C4-2B (cell line): ENCODE measurements around the gene PARD3.
"Not testable (repeated sequence)": the region's sequence is repeated elsewhere in the genome, so short reads cannot be mapped to it uniquely, and the experiment has no call there.

ENCODE experiments used
- H3K27ac ChIP-seq: fragments of 450-650 bp; 2 replicates; pipeline ENCODE4 v1.5.1; 2017
- ZFX ChIP-seq: fragments of 450-650 bp; IDR thresholded peaks from 2 replicates; pipeline ENCODE4 v1.6.1; 2017
- TF ChIP-seq, protein P1 (sequence below): fragments of 450-650 bp; conservative IDR thresholded peaks from 2 replicates; pipeline ENCODE4 v1.5.1; 2017; ENCODE audit warnings: mild to moderate bottlenecking

The PARD3 gene

DNA sequence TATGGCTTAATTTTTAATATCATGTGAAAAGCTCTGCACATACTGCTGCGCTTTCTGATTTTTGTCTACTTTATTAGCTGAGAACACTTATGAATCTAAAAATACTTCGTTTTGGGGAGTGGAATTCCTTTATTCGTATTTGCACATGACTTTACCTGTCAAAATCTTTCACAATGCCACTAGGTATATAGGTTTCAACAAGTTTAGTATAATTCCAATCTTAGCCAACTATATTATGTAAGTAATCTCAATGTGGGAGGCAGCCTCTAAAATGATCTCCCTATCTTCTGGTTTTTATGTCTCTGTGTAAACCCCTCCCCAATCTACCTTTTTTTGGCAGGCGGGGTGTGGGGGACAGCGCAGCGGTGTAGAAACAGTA lies 55.3 kb downstream of the PARD3 start:
- TF ChIP-seq, protein P1, sequence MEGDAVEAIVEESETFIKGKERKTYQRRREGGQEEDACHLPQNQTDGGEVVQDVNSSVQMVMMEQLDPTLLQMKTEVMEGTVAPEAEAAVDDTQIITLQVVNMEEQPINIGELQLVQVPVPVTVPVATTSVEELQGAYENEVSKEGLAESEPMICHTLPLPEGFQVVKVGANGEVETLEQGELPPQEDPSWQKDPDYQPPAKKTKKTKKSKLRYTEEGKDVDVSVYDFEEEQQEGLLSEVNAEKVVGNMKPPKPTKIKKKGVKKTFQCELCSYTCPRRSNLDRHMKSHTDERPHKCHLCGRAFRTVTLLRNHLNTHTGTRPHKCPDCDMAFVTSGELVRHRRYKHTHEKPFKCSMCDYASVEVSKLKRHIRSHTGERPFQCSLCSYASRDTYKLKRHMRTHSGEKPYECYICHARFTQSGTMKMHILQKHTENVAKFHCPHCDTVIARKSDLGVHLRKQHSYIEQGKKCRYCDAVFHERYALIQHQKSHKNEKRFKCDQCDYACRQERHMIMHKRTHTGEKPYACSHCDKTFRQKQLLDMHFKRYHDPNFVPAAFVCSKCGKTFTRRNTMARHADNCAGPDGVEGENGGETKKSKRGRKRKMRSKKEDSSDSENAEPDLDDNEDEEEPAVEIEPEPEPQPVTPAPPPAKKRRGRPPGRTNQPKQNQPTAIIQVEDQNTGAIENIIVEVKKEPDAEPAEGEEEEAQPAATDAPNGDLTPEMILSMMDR = no peak
- TF ChIP-seq ZFX = no peak
- H3K27ac ChIP-seq = no peak overlapping the region

- TF ChIP-seq ZFX = no peak
- H3K27ac ChIP-seq = no peak overlapping the region
Measured at GRCh38 chr10:34759161-34759836, 55.8 kb downstream of the PARD3 start.

DNA sequence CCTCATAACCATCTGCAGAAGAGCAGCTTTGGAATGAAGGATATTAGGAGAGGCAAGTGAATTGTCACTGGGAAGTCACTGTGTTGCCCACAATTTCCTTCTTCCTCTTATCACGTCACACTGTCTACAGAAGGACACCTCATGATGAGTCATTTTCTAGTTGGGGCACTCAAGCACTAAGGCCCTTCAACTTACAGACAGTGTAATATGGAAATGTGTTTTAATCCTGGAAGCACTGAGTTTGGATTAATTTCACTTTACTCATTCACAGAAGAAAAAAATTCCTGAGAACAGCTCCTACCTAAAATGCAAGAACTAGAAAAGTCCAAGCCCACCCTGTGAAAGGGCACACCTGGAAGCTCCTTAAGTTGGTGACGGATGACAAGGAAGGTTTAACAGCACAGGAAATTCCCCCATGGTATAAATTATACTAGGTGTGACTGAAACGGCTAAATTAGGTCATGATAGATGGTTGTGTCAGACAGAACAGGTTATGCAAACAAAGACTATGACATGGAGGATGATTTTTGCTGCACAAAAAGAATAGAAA lies 56.6 kb downstream of the PARD3 start:
- H3K27ac ChIP-seq = no peak overlapping the region
- TF ChIP-seq ZFX = no peak
- TF ChIP-seq, protein P1 = no peak

DNA sequence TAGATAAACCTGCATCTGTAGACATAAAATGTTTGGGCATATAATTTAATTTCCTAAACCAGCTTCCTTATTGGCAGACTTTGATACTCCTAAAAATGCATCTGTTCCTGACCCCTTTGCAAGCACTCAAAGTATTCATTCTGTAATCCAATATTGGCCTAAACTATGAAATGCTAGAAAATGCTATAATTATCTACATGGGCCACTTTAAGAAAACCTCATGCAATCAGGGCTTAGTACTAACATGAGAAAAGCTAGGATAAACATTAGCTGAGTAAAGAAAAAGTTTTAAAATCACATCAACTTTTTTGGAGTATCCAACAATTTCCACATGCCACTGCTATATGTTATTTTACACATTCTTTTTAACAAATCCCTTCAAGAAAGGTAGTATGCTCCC lies 57.2 kb downstream of the PARD3 start:
- no peak overlapping the region for H3K27ac ChIP-seq
- TF ChIP-seq ZFX = no peak
- TF ChIP-seq, protein P1 = no peak

DNA sequence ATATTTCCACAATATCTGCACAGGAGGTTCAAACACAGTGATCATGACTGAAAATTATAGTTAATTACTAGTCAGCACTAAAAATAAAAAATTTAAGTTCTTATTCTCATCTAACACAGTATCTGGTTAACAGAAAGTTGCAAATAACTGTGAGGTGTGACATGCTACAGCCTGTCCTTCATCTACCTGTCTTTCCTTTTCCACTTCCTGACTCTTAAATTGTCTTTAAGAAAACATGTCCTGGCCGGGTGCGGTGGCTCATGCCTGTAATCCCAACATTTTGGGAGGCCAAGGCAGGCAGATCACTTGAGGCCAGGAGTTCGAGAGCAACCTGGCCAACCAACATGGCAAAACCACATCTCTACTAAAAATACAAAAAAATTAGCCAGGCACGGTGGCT lies 57.9 kb downstream of the PARD3 start:
- not testable (repeated sequence) for H3K27ac ChIP-seq

DNA sequence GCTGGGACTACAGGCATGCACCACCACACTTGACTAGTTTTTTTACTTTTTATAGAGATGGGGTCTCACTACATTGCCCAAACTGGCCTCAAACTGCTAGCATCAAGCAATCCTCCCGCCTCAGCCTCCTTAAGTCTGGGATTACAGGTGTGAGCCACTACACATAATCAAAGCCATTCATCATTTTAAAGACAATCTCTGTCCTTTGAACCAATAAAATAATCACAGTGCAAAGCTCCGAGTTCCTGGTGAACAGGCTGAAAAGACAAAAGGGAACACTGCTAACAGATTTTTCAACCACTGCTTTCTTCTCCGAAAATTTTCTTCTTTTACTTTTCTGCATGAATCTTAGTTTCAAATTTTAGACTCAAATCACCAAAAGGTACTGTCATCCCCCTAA lies 58.5 kb downstream of the PARD3 start:
- no peak overlapping the region for H3K27ac ChIP-seq
- no peak for TF ChIP-seq ZFX
- TF ChIP-seq, protein P1 = no peak

- TF ChIP-seq, protein P1 = no peak
- TF ChIP-seq ZFX = no peak
- H3K27ac ChIP-seq = no peak overlapping the region
Measured at GRCh38 chr10:34753014-34753757, 61.9 kb downstream of the PARD3 start.

DNA sequence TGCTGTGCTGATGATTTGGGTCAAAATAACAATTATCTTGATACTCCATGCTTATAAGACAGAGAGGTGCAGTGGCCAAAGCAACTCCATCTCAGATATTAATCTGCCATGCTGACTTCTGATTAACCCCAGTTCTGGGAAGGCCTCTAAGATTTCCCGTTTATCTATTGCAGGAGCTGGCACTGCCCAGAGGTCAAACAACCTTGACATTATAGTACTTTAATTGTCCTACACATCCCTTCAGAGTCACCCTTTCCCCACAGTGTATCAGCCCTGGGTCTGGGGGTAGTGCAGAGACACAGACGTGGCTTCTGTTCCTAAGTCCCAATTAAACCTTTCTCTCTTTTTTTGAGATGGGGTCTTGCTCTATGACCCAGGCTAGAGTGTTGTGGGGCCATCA lies 63.8 kb downstream of the PARD3 start:
- TF ChIP-seq ZFX = no peak
- TF ChIP-seq, protein P1 = no peak
- no peak overlapping the region for H3K27ac ChIP-seq

GRCh38 chr10:34750795-34751194 lies 64.3 kb downstream of the PARD3 start:
- H3K27ac ChIP-seq = not testable (repeated sequence)
